ENCODE data around the gene C16orf78.

DNA sequence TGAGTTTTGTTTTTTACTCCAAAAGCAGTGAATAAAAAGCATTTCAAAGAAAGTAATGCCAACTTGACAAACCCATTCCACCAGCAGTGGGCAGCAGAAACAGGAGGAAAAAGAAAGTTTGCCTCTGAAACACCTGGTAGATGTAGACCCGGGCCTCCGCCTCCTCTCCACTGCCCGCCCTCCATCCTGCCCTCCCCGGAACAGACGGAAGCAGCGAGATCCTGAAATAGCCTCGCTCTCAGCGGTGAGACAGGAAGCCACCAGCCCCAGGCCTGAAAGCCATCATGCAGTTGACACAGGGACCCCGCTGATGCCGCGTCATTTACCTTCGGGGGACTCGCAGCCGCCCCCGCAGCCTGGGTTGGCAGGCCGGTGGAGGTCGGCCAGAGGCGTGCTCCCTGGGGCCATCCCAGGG is 67.8 kb downstream of the C16orf78 start:
- TF ChIP-seq, protein P1, sequence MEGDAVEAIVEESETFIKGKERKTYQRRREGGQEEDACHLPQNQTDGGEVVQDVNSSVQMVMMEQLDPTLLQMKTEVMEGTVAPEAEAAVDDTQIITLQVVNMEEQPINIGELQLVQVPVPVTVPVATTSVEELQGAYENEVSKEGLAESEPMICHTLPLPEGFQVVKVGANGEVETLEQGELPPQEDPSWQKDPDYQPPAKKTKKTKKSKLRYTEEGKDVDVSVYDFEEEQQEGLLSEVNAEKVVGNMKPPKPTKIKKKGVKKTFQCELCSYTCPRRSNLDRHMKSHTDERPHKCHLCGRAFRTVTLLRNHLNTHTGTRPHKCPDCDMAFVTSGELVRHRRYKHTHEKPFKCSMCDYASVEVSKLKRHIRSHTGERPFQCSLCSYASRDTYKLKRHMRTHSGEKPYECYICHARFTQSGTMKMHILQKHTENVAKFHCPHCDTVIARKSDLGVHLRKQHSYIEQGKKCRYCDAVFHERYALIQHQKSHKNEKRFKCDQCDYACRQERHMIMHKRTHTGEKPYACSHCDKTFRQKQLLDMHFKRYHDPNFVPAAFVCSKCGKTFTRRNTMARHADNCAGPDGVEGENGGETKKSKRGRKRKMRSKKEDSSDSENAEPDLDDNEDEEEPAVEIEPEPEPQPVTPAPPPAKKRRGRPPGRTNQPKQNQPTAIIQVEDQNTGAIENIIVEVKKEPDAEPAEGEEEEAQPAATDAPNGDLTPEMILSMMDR (IDR thresholded peaks at IDR 0.05), result peak; percentile 35
- TF ChIP-seq EZH2 (IDR thresholded peaks at IDR 0.05), result no peak

Measured in neural progenitor cell (in vitro differentiated cells).